GM12872 (cell line): ENCODE results near the gene KIAA0825.
A peak's percentile ranks its signal among the peaks of the same experiment; 100 is the strongest.

Experiments used
- CTCF ChIP-seq: IDR thresholded peaks from 3 replicates; pipeline ENCODE4 v1.5.1; 2011; ENCODE audit warnings: low read depth, mild to moderate bottlenecking, low read length, moderate library complexity; ENCODE audit not compliant: insufficient read depth

The KIAA0825 gene

GRCh38 chr5:94544875-94545547 lies 73.4 kb downstream of the KIAA0825 start:
- TF ChIP-seq CTCF = no peak

GRCh38 chr5:94544031-94544650 lies 74.3 kb downstream of the KIAA0825 start:
- TF ChIP-seq CTCF = no peak

GRCh38 chr5:94540856-94541494 lies 77.4 kb downstream of the KIAA0825 start:
- TF ChIP-seq CTCF = no peak

GRCh38 chr5:94538260-94538659 lies 80.1 kb downstream of the KIAA0825 start:
- no peak for TF ChIP-seq CTCF

- no peak for TF ChIP-seq CTCF
Observed at GRCh38 chr5:94526706-94527105, 91.7 kb downstream of the KIAA0825 start.

GRCh38 chr5:94524841-94525697 lies 93.3 kb downstream of the KIAA0825 start:
- peak; percentile 61 for TF ChIP-seq CTCF

GRCh38 chr5:94523018-94523417 lies 95.4 kb downstream of the KIAA0825 start:
- no peak for TF ChIP-seq CTCF
